Uterus (tissue), 2 donors: ENCODE results near the gene DNAH10.

ENCODE experiments used
- CTCF ChIP-seq, 4 experiments: fragments of 200-600 bp in 2 of 4; fragments of 450-650 bp in 2 of 4; sonication (generic) in 2 of 4; IDR thresholded peaks; one replicate each; pipeline ENCODE4 v1.5.1; 2016 to 2019; ENCODE audit warnings: antibody characterized with exemption in 4 of 4, mild to moderate bottlenecking in 2 of 4, moderate library complexity in 1 of 4
- POLR2A ChIP-seq, 2 donors: fragments of 450-650 bp; IDR thresholded peaks; one replicate each; pipeline ENCODE4 v1.6.1; 2016; ENCODE audit warnings: antibody characterized with exemption in 2 of 2, mild to moderate bottlenecking in 1 of 2, moderate library complexity in 1 of 2

- TF ChIP-seq CTCF (IDR thresholded peaks at IDR 0.05) (no peak), POLR2A (IDR thresholded peaks at IDR 0.05) (no peak)
Observed at GRCh38 chr12:123723765-123724164, 38.3 kb upstream of the DNAH10 start.
